IPS-NIHi7 (cell line): Measurements from ENCODE around the gene ST7.

ENCODE experiments used
- DNase-seq: peaks from one replicate; pipeline ENCODE4 v3.0.0; 2012; ENCODE audit warnings: mixed read lengths; ENCODE audit errors: extremely low spot score

Gene ST7

GRCh38 chr7:117008886-117009531 lies 55.7 kb downstream of the ST7 start:
- DNase-seq, result no peak

- no peak for DNase-seq
Observed at GRCh38 chr7:117009705-117010361, 56.5 kb downstream of the ST7 start.

GRCh38 chr7:117010375-117011133 lies 57.3 kb downstream of the ST7 start:
- DNase-seq, result no peak

GRCh38 chr7:117011419-117012260 lies 58.3 kb downstream of the ST7 start:
- no peak for DNase-seq

- no peak for DNase-seq
Observed at GRCh38 chr7:117012284-117012683, 59.0 kb downstream of the ST7 start.

GRCh38 chr7:117012696-117013095 lies 59.4 kb downstream of the ST7 start:
- DNase-seq, result peak; percentile 46

GRCh38 chr7:117014099-117014656 lies 60.9 kb downstream of the ST7 start:
- no peak for DNase-seq

GRCh38 chr7:117014673-117015133 lies 61.4 kb downstream of the ST7 start:
- peak; percentile 34 for DNase-seq

- no peak for DNase-seq
Observed at GRCh38 chr7:117015258-117016184, 62.2 kb downstream of the ST7 start.

GRCh38 chr7:117017017-117017451 lies 63.7 kb downstream of the ST7 start:
- DNase-seq, result no peak

GRCh38 chr7:117017702-117018266 lies 64.5 kb downstream of the ST7 start:
- no peak for DNase-seq

GRCh38 chr7:117018713-117019112 lies 65.4 kb downstream of the ST7 start:
- DNase-seq, result no peak

- no peak for DNase-seq
Observed at GRCh38 chr7:117019287-117019686, 66.0 kb downstream of the ST7 start.

GRCh38 chr7:117019786-117020590 lies 66.7 kb downstream of the ST7 start:
- peak; percentile 30 for DNase-seq

GRCh38 chr7:117020591-117020973 lies 67.3 kb downstream of the ST7 start:
- DNase-seq, result no peak

- no peak for DNase-seq
Observed at GRCh38 chr7:117021366-117021765, 68.1 kb downstream of the ST7 start.

GRCh38 chr7:117021986-117022385 lies 68.7 kb downstream of the ST7 start:
- DNase-seq, result no peak

GRCh38 chr7:117023325-117023854 lies 70.1 kb downstream of the ST7 start:
- DNase-seq, result no peak

- DNase-seq, result no peak
Observed at GRCh38 chr7:117024811-117025210, 71.5 kb downstream of the ST7 start.
